BJ (cell line): ENCODE data around the gene EAF1. TPM values are rescaled to one million over a fixed set of nuclear protein-coding genes. Genes with fewer than 3 reads are reported as not detected.

Source experiments
- CTCF ChIA-PET: fragments of 350-600 bp; formaldehyde crosslinking; extraction: SDS; loops from one replicate; lab custom pipeline; 2021; ENCODE audit warnings: antibody characterized with exemption, inconsistent platforms; lab: Yijun Ruan, JAX
- POLR2A ChIA-PET: fragments of 300-600 bp; sonication (Branson Sonifier 250); formaldehyde crosslinking; extraction: SDS; loops from one replicate; lab custom pipeline; 2021; ENCODE audit warnings: antibody characterized with exemption; lab: Charles Lee
- DNase-seq: peaks from one replicate; pipeline ENCODE4 v3.0.0-alpha.2; 2011; ENCODE audit warnings: low read depth
- H3K27me3 ChIP-seq: 2 replicates; pipeline ENCODE4 v1.6.0; 2011; ENCODE audit warnings: low read length; ENCODE audit not compliant: control insufficient read depth, insufficient read depth
- H3K36me3 ChIP-seq: 2 replicates; pipeline ENCODE4 v1.5.1; 2011; ENCODE audit warnings: low read length; ENCODE audit not compliant: control insufficient read depth, insufficient read depth
- H3K4me3 ChIP-seq: 2 replicates; pipeline ENCODE4 v1.5.1; 2011; ENCODE audit warnings: low read depth, mild to moderate bottlenecking, control low read depth, low read length
- CTCF ChIP-seq: IDR thresholded peaks from 2 replicates; pipeline ENCODE4 v1.5.1; 2011; ENCODE audit warnings: low read depth, mild to moderate bottlenecking, control low read depth, inconsistent platforms, low read length, moderate library complexity; ENCODE audit not compliant: insufficient read depth
- polyA plus RNA-seq: library from polyadenylated mRNA; depleted of rRNA; stranded (reverse); fragments of >200 nt; gene quantifications from 2 replicates; pipeline ENCODE4 v1.2.3, GENCODE V29; 2011

EAF1 gene
- polyA plus RNA-seq, 1 experiment = 8.6 TPM

GRCh38 chr3:15465876-15466585 is 38.6 kb downstream of the EAF1 start:
- TF ChIP-seq CTCF = no peak
- ChIA-PET POLR2A (no interaction called here), CTCF (interaction anchor here (0.7 kb wide), 1 partner anchor 806 kb away, joined by 3 read pairs; no protein-coding TSS in a partner anchor)
- Histone ChIP-seq H3K27me3 (peaks cover 3% of the 10 kb centered on the region; the same call in 1 of the 2 replicates), H3K36me3 (no peaks in the 10 kb centered on the region), H3K4me3 (no peak overlapping the region)
- no peak for DNase-seq

DNA sequence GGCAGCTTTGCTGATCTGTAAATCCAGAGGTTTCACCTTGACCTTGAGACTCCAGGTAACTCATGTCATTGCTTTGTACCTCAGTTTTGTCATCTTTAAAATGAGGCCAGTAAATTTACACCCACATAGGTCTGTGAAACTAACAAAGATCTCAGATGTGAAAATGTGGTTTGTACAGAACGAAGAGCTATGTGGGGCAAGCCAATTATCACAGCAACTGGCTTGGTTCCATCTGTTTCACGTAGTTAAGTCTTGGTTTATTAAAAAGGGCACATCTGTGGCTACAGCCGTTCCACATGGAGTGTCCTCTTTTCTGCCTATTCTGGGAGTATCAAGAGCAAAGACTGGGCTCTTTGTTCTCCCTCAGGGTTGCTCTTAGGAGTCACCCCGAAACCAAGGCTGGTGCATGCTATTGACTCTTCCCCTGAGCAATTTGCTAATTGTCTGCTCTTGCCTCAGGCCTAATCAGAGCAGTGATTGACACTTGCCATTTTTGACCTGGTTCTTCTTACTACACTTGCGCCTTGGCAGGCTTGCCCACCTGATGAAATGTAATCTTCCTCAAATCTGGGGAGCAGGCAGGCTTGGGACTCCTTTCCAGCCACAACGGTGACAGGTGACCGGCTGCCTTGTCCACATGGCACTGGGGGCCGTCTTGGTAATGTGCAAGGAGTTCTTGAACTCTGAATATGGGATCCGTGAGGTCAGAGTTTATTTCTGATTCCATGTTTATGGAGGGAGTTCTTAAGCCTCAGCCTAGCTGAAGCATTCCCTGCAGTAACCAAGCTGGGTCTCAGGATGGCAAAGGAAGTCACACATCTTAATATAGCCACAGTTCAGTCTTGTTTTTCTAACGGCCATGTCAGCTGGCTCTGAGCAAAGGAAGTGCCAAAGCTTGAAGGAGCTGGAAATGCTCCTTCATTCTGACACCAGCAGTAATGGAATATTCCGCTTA is 40.1 kb downstream of the EAF1 start:
- H3K27me3 ChIP-seq = peaks cover 3% of the 10 kb centered on the region; the same call in 1 of the 2 replicates
- no peak for DNase-seq
- CTCF ChIA-PET = no interaction called here

GRCh38 chr3:15470261-15470660 is 42.9 kb downstream of the EAF1 start:
- Histone ChIP-seq H3K27me3 (peaks cover 3% of the 10 kb centered on the region; the same call in 1 of the 2 replicates), H3K36me3 (no peaks in the 10 kb centered on the region), H3K4me3 (no peak overlapping the region)
- ChIA-PET POLR2A (no interaction called here), CTCF (interaction anchor here (0.7 kb wide), 1 partner anchor 27 kb away, joined by 3 read pairs; no protein-coding TSS in a partner anchor)
- TF ChIP-seq CTCF = no peak
- no peak for DNase-seq

More for the DNA sequence above, 40.1 kb downstream of the EAF1 start:
- no peak for TF ChIP-seq CTCF
- no peak overlapping the region for H3K4me3 ChIP-seq
- POLR2A ChIA-PET = no interaction called here
- H3K36me3 ChIP-seq = no peaks in the 10 kb centered on the region

GRCh38 chr3:15470849-15471248 is 43.5 kb downstream of the EAF1 start:
- CTCF ChIA-PET = no interaction called here
- POLR2A ChIA-PET = no interaction called here
- peaks cover 3% of the 10 kb centered on the region; the same call in 1 of the 2 replicates for H3K27me3 ChIP-seq
- H3K36me3 ChIP-seq = no peaks in the 10 kb centered on the region
- TF ChIP-seq CTCF = no peak
- no peak overlapping the region for H3K4me3 ChIP-seq
- DNase-seq = no peak

DNA sequence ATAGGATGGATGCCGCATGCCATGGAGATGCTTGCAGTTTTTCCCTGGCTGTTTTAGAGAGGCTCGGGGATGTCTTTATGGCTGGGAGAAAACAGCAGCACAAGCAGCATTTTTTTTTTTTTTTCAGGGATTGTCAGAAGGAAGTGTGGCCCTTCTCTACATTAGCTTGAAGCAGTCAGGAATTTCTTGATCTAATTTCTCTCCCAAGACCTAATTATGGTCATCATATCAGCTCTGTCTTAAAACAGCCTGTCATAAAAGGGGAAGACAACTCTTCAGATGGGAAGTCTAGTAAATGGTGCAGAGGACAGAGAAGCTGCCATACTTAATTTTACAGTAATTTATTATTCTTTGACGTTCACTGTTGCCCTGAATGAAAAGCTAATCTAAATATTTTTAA is 44.5 kb downstream of the EAF1 start:
- Histone ChIP-seq H3K36me3 (no peaks in the 10 kb centered on the region), H3K4me3 (no peak overlapping the region), H3K27me3 (peaks cover 3% of the 10 kb centered on the region; the same call in 1 of the 2 replicates)
- ChIA-PET POLR2A (no interaction called here), CTCF (no interaction called here)
- no peak for DNase-seq
- TF ChIP-seq CTCF = no peak
